IPS-15b (cell line): Measurements from ENCODE around the gene AURKAIP1.

ENCODE experiments used
- H3K27me3 ChIP-seq: one replicate; pipeline ENCODE4 v1.6.1; 2013; ENCODE audit warnings: low read length; ENCODE audit not compliant: control insufficient read depth, insufficient read depth
- H3K36me3 ChIP-seq: one replicate; pipeline ENCODE4 v1.6.1; 2013; ENCODE audit warnings: low read length; ENCODE audit not compliant: control insufficient read depth, insufficient read depth
- H3K4me1 ChIP-seq: one replicate; pipeline ENCODE4 v1.6.1; 2013; ENCODE audit warnings: mild to moderate bottlenecking, low read length; ENCODE audit not compliant: control insufficient read depth, insufficient read depth
- H3K4me3 ChIP-seq: one replicate; pipeline ENCODE4 v1.5.1; 2013; ENCODE audit warnings: low read depth, low read length
- H3K9ac ChIP-seq: one replicate; pipeline ENCODE4 v1.6.1; 2013; ENCODE audit warnings: low read depth, mild to moderate bottlenecking, low read length
- H3K9me3 ChIP-seq: one replicate; pipeline ENCODE4 v1.6.1; 2013; ENCODE audit warnings: mild to moderate bottlenecking, low read length; ENCODE audit not compliant: control insufficient read depth, insufficient read depth

Gene AURKAIP1

GRCh38 chr1:1345860-1346500 is 29.0 kb downstream of the AURKAIP1 start:
- Histone ChIP-seq H3K9ac (peak overlapping the region; percentile 54), H3K27me3 (no peaks in the 10 kb centered on the region), H3K4me3 (no peak overlapping the region), H3K9me3 (no peaks in the 10 kb centered on the region), H3K36me3 (peaks cover 6% of the 10 kb centered on the region), H3K4me1 (peaks cover 2% of the 10 kb centered on the region)

- H3K9me3 ChIP-seq = no peaks in the 10 kb centered on the region
- no peak overlapping the region for H3K9ac ChIP-seq
- no peak overlapping the region for H3K4me3 ChIP-seq
- peaks cover 2% of the 10 kb centered on the region for H3K4me1 ChIP-seq
- H3K36me3 ChIP-seq = peaks cover 11% of the 10 kb centered on the region
- no peaks in the 10 kb centered on the region for H3K27me3 ChIP-seq
These were observed 29.6 kb downstream of the AURKAIP1 start for GRCh38 chr1:1345384-1345783.

DNA sequence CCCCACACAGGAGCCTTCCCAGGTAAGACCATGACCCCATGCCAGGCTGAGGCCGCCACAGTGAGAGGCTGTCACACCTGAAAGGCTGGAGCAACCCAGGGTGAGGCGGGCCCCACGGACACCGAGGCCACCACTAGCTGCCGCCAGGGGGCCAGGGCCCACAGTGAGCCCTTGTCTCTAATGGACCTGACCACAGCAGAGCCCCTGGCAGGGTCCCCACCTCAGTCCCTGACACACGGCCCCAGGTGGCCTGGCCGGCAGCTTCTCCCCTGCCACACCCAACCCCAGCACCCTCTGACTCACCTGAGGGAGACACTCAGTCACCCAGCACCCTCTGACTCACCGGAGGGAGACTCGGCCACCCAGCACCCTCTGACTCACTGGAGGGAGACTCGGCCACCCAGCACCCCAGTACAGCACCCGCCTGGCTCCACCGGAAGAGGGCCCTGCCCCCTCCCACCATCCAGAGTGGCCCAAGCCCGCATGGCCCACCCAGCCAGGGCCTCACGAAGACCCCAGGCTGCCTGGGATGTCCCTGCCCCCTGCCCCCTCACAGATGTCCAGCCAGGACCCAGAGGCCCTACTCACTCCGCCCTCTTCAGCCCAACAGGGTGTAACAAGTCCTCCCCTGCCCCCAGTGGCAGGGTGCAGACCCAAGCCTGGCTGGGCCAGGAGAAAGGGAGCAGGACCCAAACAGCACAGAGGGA is 30.2 kb downstream of the AURKAIP1 start:
- Histone ChIP-seq H3K4me1 (peaks cover 2% of the 10 kb centered on the region), H3K4me3 (no peak overlapping the region), H3K27me3 (no peaks in the 10 kb centered on the region), H3K36me3 (peaks cover 11% of the 10 kb centered on the region), H3K9ac (no peak overlapping the region), H3K9me3 (no peaks in the 10 kb centered on the region)

- H3K4me1 ChIP-seq = peaks cover 2% of the 10 kb centered on the region
- peaks cover 16% of the 10 kb centered on the region for H3K36me3 ChIP-seq
- H3K27me3 ChIP-seq = no peaks in the 10 kb centered on the region
- H3K4me3 ChIP-seq = no peak overlapping the region
- no peak overlapping the region for H3K9ac ChIP-seq
- H3K9me3 ChIP-seq = no peaks in the 10 kb centered on the region
These were observed 31.1 kb downstream of the AURKAIP1 start for GRCh38 chr1:1343811-1344421.

GRCh38 chr1:1342584-1343115 is 32.4 kb downstream of the AURKAIP1 start:
- H3K9ac ChIP-seq = no peak overlapping the region
- no peaks in the 10 kb centered on the region for H3K27me3 ChIP-seq
- no peaks in the 10 kb centered on the region for H3K9me3 ChIP-seq
- H3K36me3 ChIP-seq = peaks cover 26% of the 10 kb centered on the region
- H3K4me1 ChIP-seq = no peaks in the 10 kb centered on the region
- H3K4me3 ChIP-seq = no peak overlapping the region

GRCh38 chr1:1342061-1342562 is 32.9 kb downstream of the AURKAIP1 start:
- Histone ChIP-seq H3K4me3 (no peak overlapping the region), H3K27me3 (no peaks in the 10 kb centered on the region), H3K9me3 (no peaks in the 10 kb centered on the region), H3K36me3 (peaks cover 29% of the 10 kb centered on the region), H3K9ac (no peak overlapping the region), H3K4me1 (no peaks in the 10 kb centered on the region)

DNA sequence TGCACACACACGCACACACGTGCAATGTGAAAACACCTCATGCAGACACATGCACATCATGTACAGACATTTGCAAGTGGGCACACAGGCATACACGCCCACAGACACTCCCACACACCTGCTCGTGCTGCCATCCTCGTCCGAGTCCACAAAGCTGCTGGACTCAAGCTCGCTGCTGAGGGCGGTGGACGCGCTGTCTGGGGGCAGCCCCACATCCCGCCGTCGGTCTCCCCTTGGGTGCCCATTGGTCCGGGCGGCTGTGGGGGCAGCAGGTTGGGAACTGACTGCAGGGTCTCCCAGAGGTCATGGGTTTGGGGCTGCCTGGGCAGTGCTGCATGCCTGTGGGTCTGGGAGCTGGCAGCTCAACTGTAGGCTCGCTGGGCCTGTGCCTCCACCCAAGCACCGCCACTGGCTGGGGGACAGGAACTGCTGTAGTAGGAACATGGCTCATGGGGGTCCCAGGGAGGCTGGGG is 33.4 kb downstream of the AURKAIP1 start:
- Histone ChIP-seq H3K9ac (no peak overlapping the region), H3K27me3 (no peaks in the 10 kb centered on the region), H3K4me1 (no peaks in the 10 kb centered on the region), H3K36me3 (peaks cover 34% of the 10 kb centered on the region), H3K9me3 (no peaks in the 10 kb centered on the region), H3K4me3 (no peak overlapping the region)

DNA sequence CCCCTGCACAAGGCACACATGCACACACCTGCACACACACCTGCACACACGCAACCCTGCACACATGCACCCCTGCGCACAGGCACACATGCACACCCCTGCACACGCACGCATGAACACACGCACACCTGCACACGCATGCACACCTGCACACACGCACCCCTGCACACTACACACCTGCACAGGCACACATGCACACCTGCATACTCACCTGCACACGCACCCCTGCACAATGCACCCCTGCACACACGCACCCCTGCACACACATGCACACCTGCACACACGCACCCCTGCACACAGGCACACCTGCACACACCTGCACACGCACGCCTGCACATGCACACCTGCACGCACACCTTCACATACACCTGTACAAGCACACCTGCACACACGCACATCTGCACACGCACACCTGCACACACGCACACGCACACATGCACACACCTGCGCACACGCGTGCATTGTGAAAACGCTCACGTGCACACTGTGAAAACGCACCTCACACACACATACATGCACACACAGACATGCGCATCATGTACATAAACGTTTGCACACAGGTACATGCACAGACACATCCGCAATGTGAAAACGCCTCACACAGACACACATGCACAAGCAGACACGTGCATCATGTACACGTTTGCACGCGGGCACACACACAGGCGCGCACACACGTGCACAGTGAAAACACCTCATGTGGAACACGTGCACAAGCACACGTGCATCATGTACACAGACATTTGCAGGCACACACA is 34.0 kb downstream of the AURKAIP1 start:
- H3K9ac ChIP-seq = no peak overlapping the region
- H3K9me3 ChIP-seq = no peaks in the 10 kb centered on the region
- H3K4me1 ChIP-seq = no peaks in the 10 kb centered on the region
- H3K4me3 ChIP-seq = no peak overlapping the region
- H3K27me3 ChIP-seq = no peaks in the 10 kb centered on the region
- H3K36me3 ChIP-seq = peaks cover 36% of the 10 kb centered on the region

DNA sequence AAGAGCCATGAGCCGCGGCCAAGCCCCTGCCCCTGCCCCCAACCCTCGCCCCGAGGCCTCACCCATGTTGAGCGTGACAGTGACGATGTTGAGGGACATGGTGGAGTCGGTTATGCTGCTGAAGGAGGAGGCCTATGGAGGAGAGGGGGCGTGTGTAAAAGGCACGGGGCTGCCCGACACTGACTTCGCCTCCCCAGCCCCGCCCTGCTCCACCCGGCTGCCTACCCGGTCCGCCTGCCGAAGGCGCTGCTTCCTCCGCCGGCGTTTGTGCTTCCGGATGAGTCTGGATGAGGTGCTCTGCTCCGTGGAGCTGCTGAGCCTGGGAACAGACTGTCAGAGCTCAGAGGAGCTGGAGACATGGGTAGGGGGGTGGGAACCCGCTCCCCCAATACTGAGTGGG is 34.8 kb downstream of the AURKAIP1 start:
- H3K27me3 ChIP-seq = no peaks in the 10 kb centered on the region
- no peaks in the 10 kb centered on the region for H3K4me1 ChIP-seq
- no peaks in the 10 kb centered on the region for H3K9me3 ChIP-seq
- H3K36me3 ChIP-seq = peaks cover 36% of the 10 kb centered on the region
- no peak overlapping the region for H3K9ac ChIP-seq
- H3K4me3 ChIP-seq = no peak overlapping the region

- no peaks in the 10 kb centered on the region for H3K4me1 ChIP-seq
- no peaks in the 10 kb centered on the region for H3K27me3 ChIP-seq
- no peak overlapping the region for H3K9ac ChIP-seq
- H3K9me3 ChIP-seq = no peaks in the 10 kb centered on the region
- H3K4me3 ChIP-seq = no peak overlapping the region
- peaks cover 36% of the 10 kb centered on the region for H3K36me3 ChIP-seq
These were observed 36.7 kb downstream of the AURKAIP1 start for GRCh38 chr1:1338278-1338677.

DNA sequence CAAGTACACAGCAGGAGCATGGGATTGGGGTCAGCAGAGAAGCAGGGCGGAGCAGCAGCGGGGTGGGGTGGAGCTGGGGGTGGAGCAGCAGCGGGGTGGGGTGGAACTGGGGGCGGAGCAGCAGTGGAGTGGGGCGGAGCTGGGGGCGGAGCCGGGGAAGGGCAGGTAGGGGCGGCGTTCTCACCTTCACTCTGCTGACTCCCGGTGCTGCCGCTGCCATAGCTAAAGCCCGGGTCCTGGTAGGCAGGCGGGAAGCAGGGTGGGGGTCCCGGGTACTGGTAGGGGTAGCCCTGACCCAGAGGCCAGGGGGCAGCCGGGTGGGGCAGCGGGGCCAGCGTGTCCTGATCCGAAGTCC is 37.2 kb downstream of the AURKAIP1 start:
- no peak overlapping the region for H3K9ac ChIP-seq
- no peaks in the 10 kb centered on the region for H3K9me3 ChIP-seq
- H3K4me3 ChIP-seq = no peak overlapping the region
- H3K4me1 ChIP-seq = no peaks in the 10 kb centered on the region
- H3K27me3 ChIP-seq = no peaks in the 10 kb centered on the region
- H3K36me3 ChIP-seq = peaks cover 36% of the 10 kb centered on the region
